Measurements from ENCODE around the gene SPRED3. TPM values are rescaled to one million over a fixed set of nuclear protein-coding genes. Genes with fewer than 3 reads are reported as not detected.
"Not testable (repeated sequence)": the region's sequence is repeated elsewhere in the genome, so short reads cannot be mapped to it uniquely, and the experiment has no call there.

Gene SPRED3
- total RNA-seq, 1 experiment from 2014 or later: 3.5 TPM

GRCh38 chr19:38361633-38362075, 26.8 kb upstream of the SPRED3 start:
- ChIA-PET POLR2A (interaction anchor here (0.6 to 1.8 kb wide), 2 partner anchors 13 to 98 kb away, joined by 3 to 15 read pairs; partner anchors contain the start of genes PSMD8 and SPINT2), CTCF (interaction anchor here (0.6 to 2.9 kb wide), 7 partner anchors 13 to 568 kb away, joined by 3 to 21 read pairs (median 3); partner anchors contain the start of genes FAM98C and PSMD8)
- intact Hi-C loops (cut with micrococcal nuclease; ENCODE audit: unreplicated experiment): loop anchor here (1.0 kb wide), 2 partner anchors 13 to 24 kb away; partner anchors contain the start of gene PSMD8
- DNase-seq: peak; percentile 92 to 94
- BruUV-seq (replicated peaks): no TSS peak
- Histone ChIP-seq H3K4me3 (ENCODE audit: low read depth, low read length) (peak overlapping the region; percentile 96), H3K4me1 (peaks cover 10% of the 10 kb centered on the region), H3K36me3 (ENCODE audit: control insufficient read depth, insufficient read depth, low read length) (no peaks in the 10 kb centered on the region), H3K27me3 (replicated peaks; ENCODE audit: control insufficient read depth, insufficient read depth, low read length) (peaks cover 7% of the 10 kb centered on the region), H3K9me3 (no peaks in the 10 kb centered on the region)
- peaks cover 16% of the 10 kb centered on the region for H3K36me3 Mint-ChIP-seq (ENCODE audit: insufficient read depth, unreplicated experiment)
- TF ChIP-seq, protein P1, sequence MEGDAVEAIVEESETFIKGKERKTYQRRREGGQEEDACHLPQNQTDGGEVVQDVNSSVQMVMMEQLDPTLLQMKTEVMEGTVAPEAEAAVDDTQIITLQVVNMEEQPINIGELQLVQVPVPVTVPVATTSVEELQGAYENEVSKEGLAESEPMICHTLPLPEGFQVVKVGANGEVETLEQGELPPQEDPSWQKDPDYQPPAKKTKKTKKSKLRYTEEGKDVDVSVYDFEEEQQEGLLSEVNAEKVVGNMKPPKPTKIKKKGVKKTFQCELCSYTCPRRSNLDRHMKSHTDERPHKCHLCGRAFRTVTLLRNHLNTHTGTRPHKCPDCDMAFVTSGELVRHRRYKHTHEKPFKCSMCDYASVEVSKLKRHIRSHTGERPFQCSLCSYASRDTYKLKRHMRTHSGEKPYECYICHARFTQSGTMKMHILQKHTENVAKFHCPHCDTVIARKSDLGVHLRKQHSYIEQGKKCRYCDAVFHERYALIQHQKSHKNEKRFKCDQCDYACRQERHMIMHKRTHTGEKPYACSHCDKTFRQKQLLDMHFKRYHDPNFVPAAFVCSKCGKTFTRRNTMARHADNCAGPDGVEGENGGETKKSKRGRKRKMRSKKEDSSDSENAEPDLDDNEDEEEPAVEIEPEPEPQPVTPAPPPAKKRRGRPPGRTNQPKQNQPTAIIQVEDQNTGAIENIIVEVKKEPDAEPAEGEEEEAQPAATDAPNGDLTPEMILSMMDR (IDR thresholded peaks at IDR 0.05; ENCODE audit: insufficient read depth in 1 of 2, low read depth in 1 of 2, low read length in 1 of 2, severe bottlenecking in 1 of 2, unreplicated experiment in 1 of 2): peak; percentile 22 to 34
- H3K27ac Mint-ChIP-seq (ENCODE audit: unreplicated experiment): peak overlapping the region; percentile 20
- H3K9me3 Mint-ChIP-seq (ENCODE audit: unreplicated experiment): no peaks in the 10 kb centered on the region
- peaks cover 19% of the 10 kb centered on the region for H3K4me1 Mint-ChIP-seq (ENCODE audit: low read depth, unreplicated experiment)
- H3K4me3 Mint-ChIP-seq (ENCODE audit: unreplicated experiment): peak overlapping the region; percentile 79
- peaks cover 14% of the 10 kb centered on the region for H3K27me3 Mint-ChIP-seq (ENCODE audit: insufficient read depth, unreplicated experiment)

DNA sequence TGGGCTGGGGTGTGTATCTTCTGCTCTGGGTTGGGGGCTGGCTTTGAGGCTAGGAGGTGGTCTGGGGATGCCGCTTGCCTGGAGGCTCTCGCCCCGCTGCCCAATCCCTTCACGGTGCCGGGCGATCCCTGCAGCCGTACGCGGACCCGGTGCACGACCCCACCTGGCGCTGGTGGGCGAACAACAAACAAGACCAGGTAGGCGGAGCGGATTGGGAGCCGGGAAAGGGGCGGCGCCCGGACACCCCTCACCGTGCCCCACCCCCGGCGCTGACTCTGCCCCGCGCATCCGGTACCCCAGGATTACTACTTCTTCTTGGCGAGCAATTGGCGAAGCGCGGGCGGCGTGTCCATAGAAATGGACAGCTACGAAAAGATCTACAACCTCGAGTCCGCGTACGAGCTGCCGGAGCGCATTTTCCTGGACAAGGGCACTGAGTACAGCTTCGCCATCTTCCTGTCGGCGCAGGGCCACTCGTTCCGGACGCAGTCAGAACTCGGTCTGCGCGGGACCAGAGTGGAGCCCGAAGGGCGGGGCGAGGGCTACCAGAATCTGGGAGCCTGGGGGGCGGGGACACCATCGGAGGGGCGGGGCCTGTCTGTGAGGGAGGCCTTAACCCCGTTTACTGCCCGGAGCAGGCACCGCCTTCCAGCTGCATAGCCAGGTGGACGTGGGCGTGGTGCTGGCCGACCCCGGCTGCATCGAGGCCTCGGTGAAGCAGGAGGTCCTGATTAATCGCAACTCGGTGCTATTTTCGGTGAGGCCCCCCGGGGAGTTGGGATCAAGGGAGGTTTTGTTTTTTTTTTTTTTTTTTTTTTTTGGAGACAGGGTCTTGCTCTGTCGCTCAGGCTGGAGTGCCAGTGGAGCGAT, 26.2 kb upstream of the SPRED3 start:
- H3K27ac Mint-ChIP-seq (ENCODE audit: unreplicated experiment): peak overlapping the region; percentile 20
- CTCF ChIA-PET: interaction anchor here (0.6 to 2.9 kb wide), 11 partner anchors 12 to 567 kb away, joined by 3 to 21 read pairs (median 4); partner anchors contain the start of genes FAM98C and PSMD8
- intact Hi-C loops (cut with micrococcal nuclease; ENCODE audit: unreplicated experiment): loop anchor here (1.0 kb wide), 1 partner anchor 25 kb away; no protein-coding TSS in a partner anchor

DNA sequence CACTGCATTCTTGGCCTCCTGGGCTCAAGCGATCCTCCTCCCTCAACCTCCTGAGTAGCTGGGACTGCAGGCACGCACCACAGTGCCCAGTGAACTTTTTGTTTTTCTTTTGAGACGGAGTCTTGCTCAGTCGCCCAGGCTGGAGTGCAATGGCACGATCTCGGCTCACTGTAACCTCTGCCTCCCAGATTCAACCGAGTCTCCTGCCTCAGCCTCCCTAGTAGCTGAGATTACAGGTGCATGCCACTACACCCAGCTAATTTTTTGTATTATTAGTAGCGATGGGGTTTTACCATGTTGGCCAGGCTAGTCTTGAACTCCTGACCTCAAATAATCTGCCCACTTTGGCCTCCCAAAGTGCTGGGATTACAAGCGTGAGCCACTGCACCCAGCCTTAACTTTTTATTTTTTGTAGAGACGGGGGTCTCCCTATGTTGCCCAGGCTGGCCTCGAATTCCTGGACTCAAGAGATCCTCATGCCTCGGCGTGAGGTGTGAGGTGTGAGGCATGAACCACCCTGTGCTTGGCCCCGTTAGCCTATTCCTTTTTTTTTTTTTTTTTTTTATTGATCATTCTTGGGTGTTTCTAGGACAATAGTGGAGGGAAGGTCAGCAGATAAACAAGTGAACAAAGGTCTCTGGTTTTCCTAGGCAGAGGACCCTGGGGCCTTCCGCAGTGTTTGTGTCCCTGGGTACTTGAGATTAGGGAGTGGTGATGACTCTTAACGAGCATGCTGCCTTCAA, 25.4 kb upstream of the SPRED3 start:
- not testable (repeated sequence) for BruUV-seq (replicated peaks); H3K36me3 ChIP-seq (ENCODE audit: control insufficient read depth, insufficient read depth, low read length); H3K9me3 ChIP-seq; H3K27ac Mint-ChIP-seq (ENCODE audit: unreplicated experiment); H3K9me3 Mint-ChIP-seq (ENCODE audit: unreplicated experiment); H3K27me3 ChIP-seq (replicated peaks; ENCODE audit: control insufficient read depth, insufficient read depth, low read length); DNase-seq
- peak overlapping the region; percentile 79 for H3K4me3 Mint-ChIP-seq (ENCODE audit: unreplicated experiment)
- peak overlapping the region; percentile 96 for H3K4me3 ChIP-seq (ENCODE audit: low read depth, low read length)
- H3K36me3 Mint-ChIP-seq (ENCODE audit: insufficient read depth, unreplicated experiment): peaks cover 16% of the 10 kb centered on the region
- peaks cover 19% of the 10 kb centered on the region for H3K4me1 Mint-ChIP-seq (ENCODE audit: low read depth, unreplicated experiment)
- intact Hi-C loops (cut with micrococcal nuclease; ENCODE audit: unreplicated experiment): loop anchor here (1.0 kb wide), 1 partner anchor 26 kb away; no protein-coding TSS in a partner anchor
- H3K27me3 Mint-ChIP-seq (ENCODE audit: insufficient read depth, unreplicated experiment): peaks cover 13% of the 10 kb centered on the region
- CTCF ChIA-PET: interaction anchor here (0.7 to 2.9 kb wide), 5 partner anchors 11 to 219 kb away, joined by 4 to 21 read pairs (median 5); partner anchors contain the start of genes FAM98C and PSMD8
- H3K4me1 ChIP-seq: peaks cover 10% of the 10 kb centered on the region
- POLR2A ChIA-PET: interaction anchor here (0.7 to 1.8 kb wide), 2 partner anchors 11 to 25 kb away, joined by 7 to 15 read pairs; partner anchors contain the start of genes GGN and PSMD8

More for the DNA sequence above, 26.2 kb upstream of the SPRED3 start:
- POLR2A ChIA-PET: interaction anchor here (0.6 to 1.8 kb wide), 3 partner anchors 12 to 98 kb away, joined by 3 to 15 read pairs (median 7); partner anchors contain the start of genes GGN, PSMD8 and SPINT2
- H3K27me3 ChIP-seq (replicated peaks; ENCODE audit: control insufficient read depth, insufficient read depth, low read length): peaks cover 7% of the 10 kb centered on the region
- no peaks in the 10 kb centered on the region for H3K9me3 ChIP-seq
- Mint-ChIP-seq H3K36me3 (ENCODE audit: insufficient read depth, unreplicated experiment) (peaks cover 16% of the 10 kb centered on the region), H3K27me3 (ENCODE audit: insufficient read depth, unreplicated experiment) (peaks cover 13% of the 10 kb centered on the region), H3K4me1 (ENCODE audit: low read depth, unreplicated experiment) (peaks cover 19% of the 10 kb centered on the region), H3K9me3 (ENCODE audit: unreplicated experiment) (no peaks in the 10 kb centered on the region), H3K4me3 (ENCODE audit: unreplicated experiment) (peak overlapping the region; percentile 79)
- H3K4me1 ChIP-seq: peaks cover 10% of the 10 kb centered on the region
- TF ChIP-seq, protein P1 (IDR thresholded peaks at IDR 0.05; ENCODE audit: insufficient read depth in 1 of 2, low read depth in 1 of 2, low read length in 1 of 2, severe bottlenecking in 1 of 2, unreplicated experiment in 1 of 2): no peak
- no TSS peak for BruUV-seq (replicated peaks)
- DNase-seq: peak; percentile 94 to 96
- no peaks in the 10 kb centered on the region for H3K36me3 ChIP-seq (ENCODE audit: control insufficient read depth, insufficient read depth, low read length)
- H3K4me3 ChIP-seq (ENCODE audit: low read depth, low read length): peak overlapping the region; percentile 96
